ENCODE data around the gene KATNAL1. TPM values are rescaled to one million over a fixed set of nuclear protein-coding genes. Genes with fewer than 3 reads are reported as not detected.

KATNAL1 gene
- total and polyA plus RNA-seq, 4 donors: 6.3 to 43.8 (median 22.0) TPM

DNA sequence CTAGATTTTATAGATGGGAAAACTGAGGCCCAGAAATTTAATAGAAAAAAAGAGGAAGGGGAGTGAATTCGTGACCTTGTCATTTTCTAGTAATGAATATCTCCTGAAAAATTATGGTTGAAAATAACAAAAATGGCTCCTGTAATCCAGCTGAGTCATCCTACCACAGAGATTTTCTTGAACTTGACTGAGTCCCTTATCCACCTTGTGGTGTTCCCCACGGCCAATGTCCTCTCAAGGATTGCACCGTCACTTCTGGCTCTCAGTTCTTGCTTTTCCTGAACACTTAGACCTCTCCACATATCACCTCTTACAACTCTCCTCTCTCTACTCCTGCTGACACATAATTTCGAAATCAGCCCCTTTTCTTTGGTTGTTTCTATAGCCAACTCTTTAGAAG lies 1.2 kb upstream of the KATNAL1 start:
- DNase-seq (no peak), ATAC-seq (ENCODE audit: low FRiP score) (no peak)
- Histone ChIP-seq H3K4me1 (ENCODE audit: control insufficient read depth in 1 of 2, insufficient read depth in 2 of 2, low read length in 2 of 2) (peaks cover 0 to 4% of the 10 kb centered on the region in 2 donors), H3K4me3 (ENCODE audit: low read length in 2 of 2) (no peak overlapping the region), H3K27me3 (ENCODE audit: control insufficient read depth in 1 of 2, insufficient read depth in 2 of 2, low read length in 1 of 2) (no peaks in the 10 kb centered on the region), H3K36me3 (ENCODE audit: control insufficient read depth in 1 of 2, insufficient read depth in 2 of 2, low read length in 1 of 2) (no peaks in the 10 kb centered on the region), H3K27ac (ENCODE audit: low read depth in 1 of 2, low read length in 2 of 2) (no peak overlapping the region), H3K9me3 (ENCODE audit: control insufficient read depth, low read length) (no peaks in the 10 kb centered on the region)
- intact Hi-C loops (cut with DNase I): loop anchor here (5.0 to 10.0 kb wide), 5 partner anchors 34 to 309 kb away; partner anchors contain the start of genes UBE2L5 (in 1 of the 2) and USPL1 (in 1 of the 2)
- 87 to 89% methylated on average over 4 of the region's 4 CpGs for WGBS, 2 donors

DNA sequence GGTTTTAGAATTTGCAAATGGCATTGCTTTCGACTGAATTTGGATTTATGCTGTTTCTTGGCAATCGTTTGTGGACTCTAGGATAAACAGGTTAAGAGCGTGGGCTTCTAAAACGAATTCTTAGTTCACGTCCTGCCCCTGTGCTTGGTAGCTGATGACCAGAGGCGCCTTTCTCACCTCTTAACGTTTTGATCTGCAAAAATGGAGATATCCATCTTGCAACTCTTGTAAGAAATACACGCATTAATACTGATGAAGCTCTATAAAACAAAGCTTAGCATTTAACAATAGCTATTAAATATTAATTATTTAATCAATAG lies 580 bp upstream of the KATNAL1 start:
- no peaks in the 10 kb centered on the region for H3K36me3 ChIP-seq (ENCODE audit: control insufficient read depth in 1 of 2, insufficient read depth in 2 of 2, low read length in 1 of 2)
- H3K9me3 ChIP-seq (ENCODE audit: control insufficient read depth, low read length): no peaks in the 10 kb centered on the region
- WGBS, 2 donors: 28 to 32% methylated on average over 8 of the region's 8 CpGs
- intact Hi-C loops (cut with DNase I): loop anchor here (5.0 to 10.0 kb wide), 5 partner anchors 34 to 309 kb away; partner anchors contain the start of genes UBE2L5 (in 1 of the 2) and USPL1 (in 1 of the 2)
- DNase-seq (no peak), ATAC-seq (ENCODE audit: low FRiP score) (no peak)
- no peaks in the 10 kb centered on the region for H3K27me3 ChIP-seq (ENCODE audit: control insufficient read depth in 1 of 2, insufficient read depth in 2 of 2, low read length in 1 of 2)
- peaks cover 0 to 4% of the 10 kb centered on the region in 2 donors for H3K4me1 ChIP-seq (ENCODE audit: control insufficient read depth in 1 of 2, insufficient read depth in 2 of 2, low read length in 2 of 2)
- peak overlapping the region; percentile 84 to 98 for H3K4me3 ChIP-seq (ENCODE audit: low read length in 2 of 2)
- no peak overlapping the region for H3K27ac ChIP-seq (ENCODE audit: low read depth in 1 of 2, low read length in 2 of 2)

DNA sequence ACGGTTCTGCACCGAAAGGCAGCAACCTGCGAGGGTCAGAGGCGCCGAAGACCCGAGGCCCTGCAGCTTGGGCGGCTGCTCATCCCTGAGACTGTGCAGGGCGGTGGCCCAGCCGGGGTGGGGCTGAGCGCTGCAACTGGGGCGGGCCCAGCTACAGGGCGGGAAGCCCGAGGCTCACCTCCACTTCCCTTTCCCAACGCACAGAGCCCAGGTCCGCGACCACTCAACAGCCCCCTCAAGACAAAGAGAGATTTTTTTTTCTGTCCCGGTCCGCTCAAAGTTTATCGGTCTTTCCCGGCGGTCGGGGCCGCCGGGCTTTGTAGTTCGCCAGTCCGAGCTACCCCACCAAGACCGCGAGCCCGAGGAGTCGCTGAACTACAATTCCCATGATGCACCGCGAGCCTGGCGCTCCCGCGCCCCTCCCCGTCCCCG lies 573 bp downstream of the KATNAL1 start:
- no peaks in the 10 kb centered on the region for H3K9me3 ChIP-seq (ENCODE audit: control insufficient read depth, low read length)
- ATAC-seq (ENCODE audit: low FRiP score) (peak; percentile 98), DNase-seq (peak; percentile 96 to 98)
- no peak overlapping the region for H3K27ac ChIP-seq (ENCODE audit: low read depth in 1 of 2, low read length in 2 of 2)
- peaks cover 0 to 4% of the 10 kb centered on the region in 2 donors for H3K4me1 ChIP-seq (ENCODE audit: control insufficient read depth in 1 of 2, insufficient read depth in 2 of 2, low read length in 2 of 2)
- no peaks in the 10 kb centered on the region for H3K27me3 ChIP-seq (ENCODE audit: control insufficient read depth in 1 of 2, insufficient read depth in 2 of 2, low read length in 1 of 2)
- WGBS, 2 donors: 0 to 1% methylated on average over 37 of the region's 37 CpGs
- intact Hi-C loops (cut with DNase I): loop anchor here (5.0 to 10.0 kb wide), 5 partner anchors 36 to 311 kb away; partner anchors contain the start of genes UBE2L5 (in 1 of the 2) and USPL1 (in 1 of the 2)
- no peaks in the 10 kb centered on the region for H3K36me3 ChIP-seq (ENCODE audit: control insufficient read depth in 1 of 2, insufficient read depth in 2 of 2, low read length in 1 of 2)
- H3K4me3 ChIP-seq (ENCODE audit: low read length in 2 of 2): peak overlapping the region; percentile 84 to 98

DNA sequence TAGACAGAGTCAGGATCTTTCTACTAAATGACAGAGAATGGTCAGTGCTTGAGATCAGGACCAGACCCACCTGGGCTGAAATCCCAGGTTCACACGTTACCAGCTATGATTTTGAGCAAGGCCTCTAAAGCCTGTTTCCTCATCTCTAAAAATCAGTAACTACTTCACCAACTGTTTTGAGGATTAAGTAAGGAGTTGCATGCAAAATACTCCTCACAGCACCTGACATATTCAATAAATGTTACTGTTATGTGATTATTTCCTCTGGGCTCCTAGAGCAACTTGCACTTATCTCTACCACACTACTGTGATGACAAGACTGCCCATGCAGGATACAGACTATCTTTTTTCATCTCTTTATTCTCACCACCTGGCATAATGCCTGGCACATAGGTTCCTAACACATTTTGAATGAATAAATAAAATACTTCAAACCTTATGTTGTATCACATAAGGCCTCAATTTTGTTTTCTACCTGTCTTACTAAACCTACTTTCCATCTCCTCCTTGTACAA lies 1.8 kb downstream of the KATNAL1 start:
- H3K4me3 ChIP-seq (ENCODE audit: low read length in 2 of 2): no peak overlapping the region
- intact Hi-C loops (cut with DNase I): loop anchor here (5.0 to 10.0 kb wide), 5 partner anchors 37 to 312 kb away; partner anchors contain the start of genes UBE2L5 (in 1 of the 2) and USPL1 (in 1 of the 2)
- WGBS, 2 donors: 43 to 57% methylated on average over 1 of the region's 1 CpG
- H3K9me3 ChIP-seq (ENCODE audit: control insufficient read depth, low read length): no peaks in the 10 kb centered on the region
- H3K4me1 ChIP-seq (ENCODE audit: control insufficient read depth in 1 of 2, insufficient read depth in 2 of 2, low read length in 2 of 2): peaks cover 0 to 4% of the 10 kb centered on the region in 2 donors
- DNase-seq: no peak
- no peaks in the 10 kb centered on the region for H3K36me3 ChIP-seq (ENCODE audit: control insufficient read depth in 1 of 2, insufficient read depth in 2 of 2, low read length in 1 of 2)
- H3K27ac ChIP-seq (ENCODE audit: low read depth in 1 of 2, low read length in 2 of 2): no peak overlapping the region
- no peak for ATAC-seq (ENCODE audit: low FRiP score)
- no peaks in the 10 kb centered on the region for H3K27me3 ChIP-seq (ENCODE audit: control insufficient read depth in 1 of 2, insufficient read depth in 2 of 2, low read length in 1 of 2)

DNA sequence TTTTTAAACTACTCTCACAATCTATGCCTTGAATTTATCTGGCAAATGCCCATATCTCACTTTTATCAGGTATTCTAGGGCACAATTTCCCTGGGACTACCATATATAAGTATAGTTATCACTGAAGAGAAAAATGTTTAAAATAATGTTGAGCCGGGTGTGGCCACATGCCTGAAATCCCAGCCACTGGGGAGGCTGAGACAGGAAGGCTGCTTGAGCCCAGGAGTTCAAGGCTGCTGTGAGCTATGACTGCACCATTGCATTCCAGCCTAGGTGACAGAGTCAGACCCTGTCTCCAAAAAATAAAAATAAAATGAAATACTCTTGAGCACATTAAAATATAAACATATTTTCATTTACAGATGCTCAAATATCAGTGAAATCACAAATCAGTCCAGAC lies 4.1 kb downstream of the KATNAL1 start:
- H3K27me3 ChIP-seq (ENCODE audit: control insufficient read depth in 1 of 2, insufficient read depth in 2 of 2, low read length in 1 of 2): no peaks in the 10 kb centered on the region
- no peaks in the 10 kb centered on the region for H3K36me3 ChIP-seq (ENCODE audit: control insufficient read depth in 1 of 2, insufficient read depth in 2 of 2, low read length in 1 of 2)
- H3K4me1 ChIP-seq (ENCODE audit: control insufficient read depth in 1 of 2, insufficient read depth in 2 of 2, low read length in 2 of 2): peaks cover 0 to 4% of the 10 kb centered on the region in 2 donors
- WGBS, 2 donors: 12 to 28% methylated on average over 1 of the region's 1 CpG
- DNase-seq (no peak), ATAC-seq (ENCODE audit: low FRiP score) (no peak)
- intact Hi-C loops (cut with DNase I): loop anchor here in 1 of 2 donors (10.0 kb wide), 1 partner anchor 102 kb away; no protein-coding TSS in a partner anchor
- no peaks in the 10 kb centered on the region for H3K9me3 ChIP-seq (ENCODE audit: control insufficient read depth, low read length)
- no peak overlapping the region for H3K27ac ChIP-seq (ENCODE audit: low read depth in 1 of 2, low read length in 2 of 2)
- H3K4me3 ChIP-seq (ENCODE audit: low read length in 2 of 2): no peak overlapping the region

GRCh38 chr13:30301827-30302226 lies 5.5 kb downstream of the KATNAL1 start:
- Histone ChIP-seq H3K27ac (ENCODE audit: low read depth in 1 of 2, low read length in 2 of 2) (no peak overlapping the region), H3K4me1 (ENCODE audit: control insufficient read depth in 1 of 2, insufficient read depth in 2 of 2, low read length in 2 of 2) (peaks cover 0 to 4% of the 10 kb centered on the region in 2 donors), H3K9me3 (ENCODE audit: control insufficient read depth, low read length) (no peaks in the 10 kb centered on the region), H3K27me3 (ENCODE audit: control insufficient read depth in 1 of 2, insufficient read depth in 2 of 2, low read length in 1 of 2) (no peaks in the 10 kb centered on the region), H3K4me3 (ENCODE audit: low read length in 2 of 2) (no peak overlapping the region), H3K36me3 (ENCODE audit: control insufficient read depth in 1 of 2, insufficient read depth in 2 of 2, low read length in 1 of 2) (no peaks in the 10 kb centered on the region)
- DNase-seq: no peak
- ATAC-seq (ENCODE audit: low FRiP score): no peak
- intact Hi-C loops (cut with DNase I): loop anchor here in 1 of 2 donors (10.0 kb wide), 1 partner anchor 103 kb away; no protein-coding TSS in a partner anchor
- 85 to 89% methylated on average over 5 of the region's 5 CpGs for WGBS, 2 donors

GRCh38 chr13:30300596-30300995 lies 6.8 kb downstream of the KATNAL1 start:
- H3K4me3 ChIP-seq (ENCODE audit: low read length in 2 of 2): no peak overlapping the region
- H3K36me3 ChIP-seq (ENCODE audit: control insufficient read depth in 1 of 2, insufficient read depth in 2 of 2, low read length in 1 of 2): no peaks in the 10 kb centered on the region
- no peak overlapping the region for H3K27ac ChIP-seq (ENCODE audit: low read depth in 1 of 2, low read length in 2 of 2)
- intact Hi-C loops (cut with DNase I): loop anchor here in 1 of 2 donors (10.0 kb wide), 1 partner anchor 104 kb away; no protein-coding TSS in a partner anchor
- no peaks in the 10 kb centered on the region for H3K27me3 ChIP-seq (ENCODE audit: control insufficient read depth in 1 of 2, insufficient read depth in 2 of 2, low read length in 1 of 2)
- WGBS, 2 donors: 34 to 56% methylated on average over 1 of the region's 1 CpG
- peaks cover 0 to 4% of the 10 kb centered on the region in 2 donors for H3K4me1 ChIP-seq (ENCODE audit: control insufficient read depth in 1 of 2, insufficient read depth in 2 of 2, low read length in 2 of 2)
- DNase-seq (no peak), ATAC-seq (ENCODE audit: low FRiP score) (no peak)
- H3K9me3 ChIP-seq (ENCODE audit: control insufficient read depth, low read length): no peaks in the 10 kb centered on the region

DNA sequence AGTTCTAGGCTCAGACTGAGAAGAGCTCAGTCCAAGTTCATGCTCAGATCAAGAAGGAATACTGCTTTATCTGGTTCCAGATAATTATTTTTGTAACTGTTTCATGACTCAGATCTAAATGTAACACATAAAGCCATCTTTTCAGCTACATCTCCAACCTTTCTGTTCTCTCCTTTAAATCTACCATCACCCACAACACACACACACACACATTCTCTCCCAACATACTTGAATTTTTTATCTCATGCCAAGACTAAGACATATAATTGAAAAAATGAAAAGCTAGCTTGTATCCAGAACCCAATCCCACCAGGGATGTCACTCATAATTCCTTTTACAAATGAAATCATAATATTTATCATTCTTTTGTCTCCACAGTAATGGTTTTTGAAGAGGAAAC lies 7.6 kb downstream of the KATNAL1 start:
- intact Hi-C loops (cut with DNase I): loop anchor here in 1 of 2 donors (10.0 kb wide), 1 partner anchor 105 kb away; no protein-coding TSS in a partner anchor
- peaks cover 0 to 4% of the 10 kb centered on the region in 2 donors for H3K4me1 ChIP-seq (ENCODE audit: control insufficient read depth in 1 of 2, insufficient read depth in 2 of 2, low read length in 2 of 2)

DNA sequence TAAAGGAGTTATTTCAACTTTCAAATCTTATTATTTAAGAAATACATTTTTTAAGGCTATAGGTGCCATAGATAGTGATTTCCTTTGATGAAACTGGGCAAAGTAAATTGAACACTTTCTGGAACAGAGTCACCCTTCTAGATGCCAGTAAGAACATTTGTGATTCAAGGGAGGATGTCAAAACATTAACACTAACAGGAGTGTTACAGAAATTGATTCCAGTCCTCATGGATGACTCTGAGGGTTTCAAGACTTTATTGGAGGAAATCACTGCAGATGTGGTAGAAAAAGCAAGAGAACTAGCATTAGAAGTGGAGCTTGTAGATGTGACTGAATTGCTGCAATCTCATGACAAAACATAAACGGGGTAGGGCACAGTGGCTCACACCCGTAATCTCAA lies 12.2 kb downstream of the KATNAL1 start:
- ATAC-seq (ENCODE audit: low FRiP score): no peak
- 93 to 95% methylated on average over 2 of the region's 2 CpGs for WGBS, 2 donors
- H3K9me3 ChIP-seq (ENCODE audit: control insufficient read depth, low read length): no peaks in the 10 kb centered on the region
- intact Hi-C loops (cut with DNase I): no loop called here
- no peaks in the 10 kb centered on the region for H3K4me1 ChIP-seq (ENCODE audit: control insufficient read depth in 1 of 2, insufficient read depth in 2 of 2, low read length in 2 of 2)
- H3K4me3 ChIP-seq (ENCODE audit: low read length in 2 of 2): no peak overlapping the region
- H3K27ac ChIP-seq (ENCODE audit: low read depth in 1 of 2, low read length in 2 of 2): no peak overlapping the region
- no peaks in the 10 kb centered on the region for H3K36me3 ChIP-seq (ENCODE audit: control insufficient read depth in 1 of 2, insufficient read depth in 2 of 2, low read length in 1 of 2)
- H3K27me3 ChIP-seq (ENCODE audit: control insufficient read depth in 1 of 2, insufficient read depth in 2 of 2, low read length in 1 of 2): no peaks in the 10 kb centered on the region
- DNase-seq: no peak

More for the DNA sequence above, 7.6 kb downstream of the KATNAL1 start:
- no peak for DNase-seq
- Histone ChIP-seq H3K36me3 (ENCODE audit: control insufficient read depth in 1 of 2, insufficient read depth in 2 of 2, low read length in 1 of 2) (no peaks in the 10 kb centered on the region), H3K4me3 (ENCODE audit: low read length in 2 of 2) (no peak overlapping the region), H3K27me3 (ENCODE audit: control insufficient read depth in 1 of 2, insufficient read depth in 2 of 2, low read length in 1 of 2) (no peaks in the 10 kb centered on the region), H3K27ac (ENCODE audit: low read depth in 1 of 2, low read length in 2 of 2) (no peak overlapping the region), H3K9me3 (ENCODE audit: control insufficient read depth, low read length) (no peaks in the 10 kb centered on the region)
- ATAC-seq (ENCODE audit: low FRiP score): no peak

Data from aorta (tissue), 5 donors.